Neural cell (in vitro differentiated cells): ENCODE data around the gene AKAP4. TPM values are rescaled to one million over a fixed set of nuclear protein-coding genes. Genes with fewer than 3 reads are reported as not detected.

ENCODE experiments used
- H2AFZ ChIP-seq: fragments of 200-600, 300-800 bp; sonication (generic), shearing (Covaris generic); 2 replicates; pipeline ENCODE4 v1.6.0; 2014; ENCODE audit warnings: low read depth, mild to moderate bottlenecking, antibody characterized with exemption, low read length, moderate library complexity
- H3F3A ChIP-seq: fragments of 200-600 bp; shearing (Covaris generic); 2 replicates; pipeline ENCODE4 v1.6.1; 2016; ENCODE audit warnings: mild to moderate bottlenecking, moderate library complexity, mixed read lengths, antibody characterized with exemption, low read length; ENCODE audit not compliant: insufficient read depth, poor library complexity, severe bottlenecking
- H3K27ac ChIP-seq: fragments of 200-600, 300-800 bp; sonication (generic), shearing (Covaris generic); 2 replicates; pipeline ENCODE4 v1.5.1; 2014; ENCODE audit warnings: mild to moderate bottlenecking, low read length, moderate library complexity
- H3K27me3 ChIP-seq: fragments of 300-800, 200-600 bp; sonication (generic), shearing (Covaris generic); 2 replicates; pipeline ENCODE4 v1.6.0; 2014; ENCODE audit warnings: mild to moderate bottlenecking, low read depth, low read length, moderate library complexity; ENCODE audit not compliant: insufficient read depth
- H3K36me3 ChIP-seq: fragments of 300-800, 200-600 bp; sonication (generic), shearing (Covaris generic); 2 replicates; pipeline ENCODE4 v1.5.1; 2014; ENCODE audit warnings: mild to moderate bottlenecking, antibody characterized with exemption, low read length, moderate library complexity; ENCODE audit not compliant: insufficient read depth
- H3K4me2 ChIP-seq: fragments of 300-800, 200-600 bp; sonication (generic), shearing (Covaris generic); 2 replicates; pipeline ENCODE4 v1.6.0; 2014; ENCODE audit warnings: mild to moderate bottlenecking, low read length
- H3K4me3 ChIP-seq: fragments of 300-800, 200-600 bp; sonication (generic), shearing (Covaris generic); 2 replicates; pipeline ENCODE4 v1.5.1; 2014; ENCODE audit warnings: mild to moderate bottlenecking, low read length, moderate library complexity
- H3K79me2 ChIP-seq: fragments of 200-600 bp; shearing (Covaris generic); replicated peaks from 2 replicates; pipeline ENCODE4 v1.6.0; 2014; ENCODE audit warnings: mild to moderate bottlenecking, low read length, moderate library complexity; ENCODE audit not compliant: insufficient read depth
- H3K9ac ChIP-seq: fragments of 300-800, 200-600 bp; sonication (generic), shearing (Covaris generic); 2 replicates; pipeline ENCODE4 v1.6.1; 2016; ENCODE audit warnings: mild to moderate bottlenecking, low read length, mixed read lengths
- H3K9me2 ChIP-seq: fragments of 200-600 bp; shearing (Covaris generic); 2 replicates; pipeline ENCODE4 v1.6.1; 2016; ENCODE audit warnings: mild to moderate bottlenecking, low read length, mixed read lengths; ENCODE audit not compliant: insufficient read depth
- H3K9me3 ChIP-seq: fragments of 200-600, 300-800 bp; sonication (generic), shearing (Covaris generic); 2 replicates; pipeline ENCODE4 v1.6.1; 2016; ENCODE audit warnings: mild to moderate bottlenecking, mixed run types, low read length, moderate library complexity, mixed read lengths
- H4K20me1 ChIP-seq: fragments of 200-600 bp; shearing (Covaris generic); 2 replicates; pipeline ENCODE4 v1.6.1; 2016; ENCODE audit warnings: mild to moderate bottlenecking, mixed run types; ENCODE audit not compliant: insufficient read depth
- EP300 ChIP-seq: fragments of 450-650 bp; conservative IDR thresholded peaks from 2 replicates; pipeline ENCODE4 v1.6.1; 2014; ENCODE audit warnings: antibody characterized with exemption, mild to moderate bottlenecking, moderate library complexity; ENCODE audit not compliant: poor library complexity, severe bottlenecking
- EZH2 ChIP-seq: fragments of 200-600, 300-800 bp; shearing (Covaris generic), sonication (generic); IDR thresholded peaks from 2 replicates; pipeline ENCODE4 v1.6.1; 2014; ENCODE audit warnings: antibody characterized with exemption, low read length, borderline replicate concordance, mild to moderate bottlenecking; ENCODE audit not compliant: insufficient read depth, poor library complexity, severe bottlenecking
- MXI1 ChIP-seq: fragments of 450-650 bp; conservative IDR thresholded peaks from 2 replicates; pipeline ENCODE4 v1.6.1; 2014; ENCODE audit warnings: antibody characterized with exemption, mild to moderate bottlenecking; ENCODE audit not compliant: poor library complexity, severe bottlenecking
- POLR2AphosphoS5 ChIP-seq: IDR thresholded peaks from 2 replicates; pipeline ENCODE4 v1.6.1; 2012
- RAD21 ChIP-seq: fragments of 450-650 bp; conservative IDR thresholded peaks from 2 replicates; pipeline ENCODE4 v1.6.1; 2014; ENCODE audit warnings: antibody characterized with exemption, mild to moderate bottlenecking, moderate library complexity
- SMC3 ChIP-seq: fragments of 450-650 bp; conservative IDR thresholded peaks from 2 replicates; pipeline ENCODE4 v1.6.1; 2014; ENCODE audit warnings: antibody characterized with exemption, mild to moderate bottlenecking, moderate library complexity; ENCODE audit not compliant: poor library complexity
- TAF1 ChIP-seq: IDR thresholded peaks from 2 replicates; pipeline ENCODE4 v1.6.1; 2012; ENCODE audit warnings: low read depth
- polyA plus RNA-seq: library from polyadenylated mRNA; depleted of rRNA; stranded (reverse); fragments of >200 nt; gene quantifications from 2 replicates; pipeline ENCODE4 v1.2.3, GENCODE V29; 2014
- TF ChIP-seq, protein P1 (sequence below): IDR thresholded peaks from 2 replicates; pipeline ENCODE4 v1.6.1; 2012; ENCODE audit warnings: borderline replicate concordance
- TF ChIP-seq, protein P2 (sequence below): fragments of 450-650 bp; IDR thresholded peaks from 2 replicates; pipeline ENCODE4 v1.5.1; 2014; ENCODE audit warnings: antibody characterized with exemption, mild to moderate bottlenecking, moderate library complexity; ENCODE audit not compliant: poor library complexity, severe bottlenecking

AKAP4 gene
- polyA plus RNA-seq, 1 donor from 2014 or later: not detected

DNA sequence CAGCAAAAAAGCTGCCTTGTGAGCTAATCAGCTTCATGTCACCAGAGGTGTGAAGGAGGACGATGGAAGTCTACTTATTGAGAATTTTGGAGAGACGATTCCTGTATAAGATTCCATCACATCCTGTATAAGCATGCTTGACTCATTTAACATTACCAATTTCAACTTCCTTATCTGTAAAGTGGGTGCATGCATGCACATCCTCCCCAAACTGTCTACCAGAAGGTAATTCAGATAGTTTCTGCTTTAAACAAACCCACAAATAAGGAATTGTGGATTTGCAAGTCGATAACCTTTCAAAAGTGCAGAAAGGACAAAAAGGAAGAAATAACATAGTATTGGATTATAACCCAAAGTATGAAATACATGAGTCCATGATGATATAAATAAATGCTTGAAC lies 31.1 kb downstream of the AKAP4 start (continued):
- TF ChIP-seq EP300: no peak
- TF ChIP-seq POLR2AphosphoS5: no peak

- H3K36me3 ChIP-seq: no peaks in the 10 kb centered on the region
These were observed 32.5 kb downstream of the AKAP4 start for GRCh38 chrX:50168241-50168687.

DNA sequence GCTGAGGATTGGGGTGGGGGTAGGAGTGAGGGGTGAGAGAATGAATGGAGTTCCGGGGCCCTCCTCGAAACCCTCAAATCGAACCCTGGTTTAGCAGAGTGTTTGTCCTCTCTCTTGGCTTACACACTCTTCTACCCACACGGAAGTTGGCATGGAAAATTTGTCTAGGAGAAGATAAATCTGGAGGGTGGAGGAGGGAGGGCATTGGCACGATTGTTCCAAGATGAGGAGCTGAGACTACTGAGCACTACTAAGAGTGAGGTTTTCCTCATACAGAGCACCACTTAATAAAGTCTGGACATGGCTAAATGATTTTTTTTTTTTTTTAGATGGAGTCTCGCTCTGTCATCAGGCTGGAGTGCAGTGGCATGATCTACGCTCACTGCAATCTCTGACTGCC lies 33.4 kb downstream of the AKAP4 start:
- Histone ChIP-seq H3K9ac (no peak overlapping the region), H3K36me3 (no peaks in the 10 kb centered on the region), H3K9me3 (no peaks in the 10 kb centered on the region), H3K4me3 (no peak overlapping the region), H3F3A (no peaks in the 10 kb centered on the region), H2AFZ (no peak overlapping the region), H4K20me1 (no peaks in the 10 kb centered on the region), H3K9me2 (no peaks in the 10 kb centered on the region), H3K27ac (no peak overlapping the region), H3K4me2 (no peak overlapping the region), H3K27me3 (no peaks in the 10 kb centered on the region), H3K79me2 (no peaks in the 10 kb centered on the region)
- TF ChIP-seq, protein P1, sequence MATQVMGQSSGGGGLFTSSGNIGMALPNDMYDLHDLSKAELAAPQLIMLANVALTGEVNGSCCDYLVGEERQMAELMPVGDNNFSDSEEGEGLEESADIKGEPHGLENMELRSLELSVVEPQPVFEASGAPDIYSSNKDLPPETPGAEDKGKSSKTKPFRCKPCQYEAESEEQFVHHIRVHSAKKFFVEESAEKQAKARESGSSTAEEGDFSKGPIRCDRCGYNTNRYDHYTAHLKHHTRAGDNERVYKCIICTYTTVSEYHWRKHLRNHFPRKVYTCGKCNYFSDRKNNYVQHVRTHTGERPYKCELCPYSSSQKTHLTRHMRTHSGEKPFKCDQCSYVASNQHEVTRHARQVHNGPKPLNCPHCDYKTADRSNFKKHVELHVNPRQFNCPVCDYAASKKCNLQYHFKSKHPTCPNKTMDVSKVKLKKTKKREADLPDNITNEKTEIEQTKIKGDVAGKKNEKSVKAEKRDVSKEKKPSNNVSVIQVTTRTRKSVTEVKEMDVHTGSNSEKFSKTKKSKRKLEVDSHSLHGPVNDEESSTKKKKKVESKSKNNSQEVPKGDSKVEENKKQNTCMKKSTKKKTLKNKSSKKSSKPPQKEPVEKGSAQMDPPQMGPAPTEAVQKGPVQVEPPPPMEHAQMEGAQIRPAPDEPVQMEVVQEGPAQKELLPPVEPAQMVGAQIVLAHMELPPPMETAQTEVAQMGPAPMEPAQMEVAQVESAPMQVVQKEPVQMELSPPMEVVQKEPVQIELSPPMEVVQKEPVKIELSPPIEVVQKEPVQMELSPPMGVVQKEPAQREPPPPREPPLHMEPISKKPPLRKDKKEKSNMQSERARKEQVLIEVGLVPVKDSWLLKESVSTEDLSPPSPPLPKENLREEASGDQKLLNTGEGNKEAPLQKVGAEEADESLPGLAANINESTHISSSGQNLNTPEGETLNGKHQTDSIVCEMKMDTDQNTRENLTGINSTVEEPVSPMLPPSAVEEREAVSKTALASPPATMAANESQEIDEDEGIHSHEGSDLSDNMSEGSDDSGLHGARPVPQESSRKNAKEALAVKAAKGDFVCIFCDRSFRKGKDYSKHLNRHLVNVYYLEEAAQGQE: no peak
- TF ChIP-seq TAF1 (no peak), RAD21 (no peak), EZH2 (no peak), EP300 (no peak), MXI1 (no peak), SMC3 (no peak), POLR2AphosphoS5 (no peak)
- TF ChIP-seq, protein P2, sequence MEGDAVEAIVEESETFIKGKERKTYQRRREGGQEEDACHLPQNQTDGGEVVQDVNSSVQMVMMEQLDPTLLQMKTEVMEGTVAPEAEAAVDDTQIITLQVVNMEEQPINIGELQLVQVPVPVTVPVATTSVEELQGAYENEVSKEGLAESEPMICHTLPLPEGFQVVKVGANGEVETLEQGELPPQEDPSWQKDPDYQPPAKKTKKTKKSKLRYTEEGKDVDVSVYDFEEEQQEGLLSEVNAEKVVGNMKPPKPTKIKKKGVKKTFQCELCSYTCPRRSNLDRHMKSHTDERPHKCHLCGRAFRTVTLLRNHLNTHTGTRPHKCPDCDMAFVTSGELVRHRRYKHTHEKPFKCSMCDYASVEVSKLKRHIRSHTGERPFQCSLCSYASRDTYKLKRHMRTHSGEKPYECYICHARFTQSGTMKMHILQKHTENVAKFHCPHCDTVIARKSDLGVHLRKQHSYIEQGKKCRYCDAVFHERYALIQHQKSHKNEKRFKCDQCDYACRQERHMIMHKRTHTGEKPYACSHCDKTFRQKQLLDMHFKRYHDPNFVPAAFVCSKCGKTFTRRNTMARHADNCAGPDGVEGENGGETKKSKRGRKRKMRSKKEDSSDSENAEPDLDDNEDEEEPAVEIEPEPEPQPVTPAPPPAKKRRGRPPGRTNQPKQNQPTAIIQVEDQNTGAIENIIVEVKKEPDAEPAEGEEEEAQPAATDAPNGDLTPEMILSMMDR: no peak

More at GRCh38 chrX:50168241-50168687, 32.5 kb downstream of the AKAP4 start:
- Histone ChIP-seq H3K27ac (no peak overlapping the region), H3F3A (no peaks in the 10 kb centered on the region), H3K4me3 (no peak overlapping the region), H3K9me2 (no peaks in the 10 kb centered on the region), H4K20me1 (no peaks in the 10 kb centered on the region), H3K4me2 (no peak overlapping the region), H3K79me2 (no peaks in the 10 kb centered on the region), H3K27me3 (no peaks in the 10 kb centered on the region), H3K9ac (no peak overlapping the region), H3K9me3 (no peaks in the 10 kb centered on the region), H2AFZ (no peak overlapping the region)
- TF ChIP-seq, protein P2: no peak
- TF ChIP-seq MXI1 (no peak), TAF1 (no peak), POLR2AphosphoS5 (no peak), EZH2 (no peak), RAD21 (no peak), SMC3 (no peak), EP300 (no peak)
- TF ChIP-seq, protein P1: no peak
